Measurements from ENCODE around the gene CALHM6.
"Not testable (repeated sequence)": the region's sequence is repeated elsewhere in the genome, so short reads cannot be mapped to it uniquely, and the experiment has no call there.

DNA sequence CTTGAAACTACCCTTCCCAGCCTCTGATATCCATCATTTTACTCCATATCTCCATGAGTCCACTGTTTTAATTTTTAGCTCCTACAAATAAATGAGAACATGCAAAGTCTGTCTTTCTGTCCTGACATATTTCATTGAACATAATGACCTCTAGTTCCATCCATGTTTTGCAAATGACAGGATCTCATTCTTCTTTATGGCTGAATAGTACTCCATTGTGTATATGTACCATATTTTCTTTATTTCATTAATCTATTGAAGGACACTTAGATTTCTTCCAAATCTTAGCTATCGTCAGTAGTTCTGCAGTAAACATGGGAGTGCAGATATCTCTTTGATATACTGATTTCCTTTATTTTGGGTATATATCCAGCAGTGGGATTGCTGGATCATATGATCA lies 34.0 kb downstream of the CALHM6 start:
- TF ChIP-seq CTCF, POLR2A (IDR thresholded peaks at IDR 0.05): not testable (repeated sequence)
